Progenitor cell of endocrine pancreas (in vitro differentiated cells): Measurements from ENCODE around the gene PDC. TPM values are rescaled to one million over a fixed set of nuclear protein-coding genes. Genes with fewer than 3 reads are reported as not detected.

Experiments
- DNase-seq: peaks from one replicate; pipeline ENCODE4 v3.0.0; 2021; ENCODE audit warnings: low spot score; ENCODE audit not compliant: unreplicated experiment
- H3K27ac Mint-ChIP-seq: 2 replicates; pipeline ENCODE4 v1.8.0; 2021; ENCODE audit warnings: mild to moderate bottlenecking, moderate library complexity, mixed read lengths
- H3K27me3 Mint-ChIP-seq: 2 replicates; pipeline ENCODE4 v1.8.0; 2021; ENCODE audit warnings: mixed read lengths
- H3K36me3 Mint-ChIP-seq: 2 replicates; pipeline ENCODE4 v1.8.0; 2022; ENCODE audit warnings: mixed read lengths; ENCODE audit not compliant: insufficient read depth
- H3K4me1 Mint-ChIP-seq: 2 replicates; pipeline ENCODE4 v1.8.0; 2021; ENCODE audit warnings: low read depth, mixed read lengths
- H3K4me3 Mint-ChIP-seq: 2 replicates; pipeline ENCODE4 v1.8.0; 2021; ENCODE audit warnings: low read depth, mild to moderate bottlenecking, moderate library complexity, mixed read lengths
- H3K9me3 Mint-ChIP-seq: 2 replicates; pipeline ENCODE4 v1.8.0; 2021; ENCODE audit warnings: low read depth, mixed read lengths
- total RNA-seq: library from RNA; stranded (reverse); gene quantifications from 2 replicates; pipeline ENCODE4 v1.2.1, GENCODE V29; 2021
- TF ChIP-seq, protein P1 (sequence below): fragments of 200-600 bp; sonication (generic); IDR thresholded peaks from one replicate; pipeline ENCODE4 v1.5.0; 2021; ENCODE audit warnings: antibody characterized with exemption, mild to moderate bottlenecking; ENCODE audit not compliant: unreplicated experiment

PDC gene
- total RNA-seq, 1 donor from 2014 or later, result not detected

DNA sequence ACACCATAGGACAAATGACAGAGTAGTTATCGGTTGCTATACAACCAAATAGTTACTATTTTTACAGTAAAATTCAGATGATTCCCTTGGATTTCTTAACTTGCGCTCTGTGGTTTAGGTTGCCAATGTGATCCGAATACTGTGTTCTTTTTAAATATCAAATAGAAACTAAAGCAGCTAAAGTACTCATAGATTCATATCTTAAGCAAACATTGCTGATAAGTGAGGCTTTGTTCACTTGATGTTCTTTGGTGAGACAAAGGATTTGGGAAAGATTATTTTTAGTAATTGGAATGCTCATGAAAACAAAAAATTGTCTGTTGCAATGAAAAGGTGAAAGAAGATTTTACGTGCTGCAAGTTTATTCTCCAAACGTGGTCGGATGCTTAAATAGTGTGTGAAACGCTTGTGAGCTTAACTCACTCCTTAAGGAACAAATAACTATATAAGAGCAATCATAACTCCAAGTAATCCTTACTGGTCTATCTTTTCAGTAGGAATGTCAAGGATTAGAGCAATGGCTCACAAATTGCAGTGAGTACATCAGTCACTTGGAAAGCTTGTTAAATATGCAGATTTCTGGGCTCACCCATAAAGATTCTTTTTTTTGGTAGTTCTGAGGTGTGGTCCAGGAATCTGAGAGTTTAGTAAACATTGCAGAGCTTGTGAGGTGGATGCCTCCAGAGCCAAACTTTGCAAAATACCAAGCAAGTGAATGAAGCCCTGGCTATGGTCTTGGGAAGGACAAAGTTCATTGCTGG is 31.8 kb upstream of the PDC start:
- H3K4me1 Mint-ChIP-seq, result peaks cover 4% of the 10 kb centered on the region
- H3K36me3 Mint-ChIP-seq, result no peaks in the 10 kb centered on the region
- no peaks in the 10 kb centered on the region for H3K9me3 Mint-ChIP-seq
- TF ChIP-seq, protein P1, sequence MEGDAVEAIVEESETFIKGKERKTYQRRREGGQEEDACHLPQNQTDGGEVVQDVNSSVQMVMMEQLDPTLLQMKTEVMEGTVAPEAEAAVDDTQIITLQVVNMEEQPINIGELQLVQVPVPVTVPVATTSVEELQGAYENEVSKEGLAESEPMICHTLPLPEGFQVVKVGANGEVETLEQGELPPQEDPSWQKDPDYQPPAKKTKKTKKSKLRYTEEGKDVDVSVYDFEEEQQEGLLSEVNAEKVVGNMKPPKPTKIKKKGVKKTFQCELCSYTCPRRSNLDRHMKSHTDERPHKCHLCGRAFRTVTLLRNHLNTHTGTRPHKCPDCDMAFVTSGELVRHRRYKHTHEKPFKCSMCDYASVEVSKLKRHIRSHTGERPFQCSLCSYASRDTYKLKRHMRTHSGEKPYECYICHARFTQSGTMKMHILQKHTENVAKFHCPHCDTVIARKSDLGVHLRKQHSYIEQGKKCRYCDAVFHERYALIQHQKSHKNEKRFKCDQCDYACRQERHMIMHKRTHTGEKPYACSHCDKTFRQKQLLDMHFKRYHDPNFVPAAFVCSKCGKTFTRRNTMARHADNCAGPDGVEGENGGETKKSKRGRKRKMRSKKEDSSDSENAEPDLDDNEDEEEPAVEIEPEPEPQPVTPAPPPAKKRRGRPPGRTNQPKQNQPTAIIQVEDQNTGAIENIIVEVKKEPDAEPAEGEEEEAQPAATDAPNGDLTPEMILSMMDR, result no peak
- no peaks in the 10 kb centered on the region for H3K27me3 Mint-ChIP-seq
- no peak overlapping the region for H3K4me3 Mint-ChIP-seq
- DNase-seq, result no peak
- no peak overlapping the region for H3K27ac Mint-ChIP-seq

GRCh38 chr1:186491336-186491735 is 30.4 kb upstream of the PDC start:
- Mint-ChIP-seq H3K27ac (no peak overlapping the region), H3K9me3 (no peaks in the 10 kb centered on the region), H3K4me1 (peaks cover 4% of the 10 kb centered on the region), H3K4me3 (no peak overlapping the region), H3K36me3 (no peaks in the 10 kb centered on the region), H3K27me3 (no peaks in the 10 kb centered on the region)
- TF ChIP-seq, protein P1, result no peak
- no peak for DNase-seq

DNA sequence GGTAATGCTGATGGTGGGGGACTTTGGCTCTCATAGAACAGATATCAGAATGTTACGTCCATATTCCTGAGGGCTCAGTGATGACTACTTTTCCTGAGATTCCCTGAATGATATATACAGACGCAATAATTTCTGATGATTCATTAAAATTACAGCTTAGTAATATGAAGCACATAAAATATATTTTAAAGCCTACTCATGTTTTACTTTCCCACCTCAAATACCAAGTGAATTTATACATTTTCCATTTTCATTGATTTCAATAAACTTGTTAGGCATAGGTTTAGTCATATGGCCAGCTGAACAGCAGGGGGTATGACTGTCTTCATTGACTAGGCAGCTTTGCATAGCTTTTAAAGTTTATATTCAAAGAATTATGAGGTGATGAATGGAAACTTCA is 26.2 kb upstream of the PDC start:
- Mint-ChIP-seq H3K4me1 (no peaks in the 10 kb centered on the region), H3K36me3 (no peaks in the 10 kb centered on the region), H3K9me3 (no peaks in the 10 kb centered on the region), H3K4me3 (no peak overlapping the region), H3K27ac (no peak overlapping the region), H3K27me3 (no peaks in the 10 kb centered on the region)
- TF ChIP-seq, protein P1, result no peak
- DNase-seq, result no peak

DNA sequence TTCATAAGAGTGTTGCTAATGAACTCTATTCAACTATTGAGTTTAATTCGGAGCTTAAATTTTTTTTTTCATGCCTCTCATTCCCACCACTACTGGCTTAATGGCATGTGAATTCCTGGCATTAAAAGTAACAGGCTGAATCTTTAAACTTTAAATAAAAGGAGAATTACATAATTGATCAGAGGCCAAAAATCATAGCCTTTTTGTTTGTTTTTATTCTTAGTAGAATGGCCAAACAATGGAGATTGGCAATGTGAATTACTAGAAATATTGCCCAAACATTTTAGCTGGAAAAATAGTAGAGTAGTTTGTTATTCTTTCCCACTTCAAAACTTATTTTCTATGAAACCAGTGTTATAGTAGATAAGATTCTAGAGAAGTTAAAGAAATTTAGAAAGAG is 25.1 kb upstream of the PDC start:
- TF ChIP-seq, protein P1, result no peak
- no peak overlapping the region for H3K27ac Mint-ChIP-seq
- H3K27me3 Mint-ChIP-seq, result no peaks in the 10 kb centered on the region
- H3K4me1 Mint-ChIP-seq, result no peaks in the 10 kb centered on the region
- DNase-seq, result no peak
- no peak overlapping the region for H3K4me3 Mint-ChIP-seq
- no peaks in the 10 kb centered on the region for H3K36me3 Mint-ChIP-seq
- H3K9me3 Mint-ChIP-seq, result no peaks in the 10 kb centered on the region

GRCh38 chr1:186483561-186483960 is 22.6 kb upstream of the PDC start:
- Mint-ChIP-seq H3K36me3 (no peaks in the 10 kb centered on the region), H3K4me1 (no peaks in the 10 kb centered on the region), H3K27me3 (peaks cover under 1% of the 10 kb centered on the region), H3K4me3 (no peak overlapping the region), H3K9me3 (no peaks in the 10 kb centered on the region), H3K27ac (no peak overlapping the region)
- TF ChIP-seq, protein P1, result no peak
- no peak for DNase-seq
